HG02588 (cell line): Measurements from ENCODE around the gene NTN4.
"Not testable (repeated sequence)": the region's sequence is repeated elsewhere in the genome, so short reads cannot be mapped to it uniquely, and the experiment has no call there.

Experiments
- ATAC-seq: cut with Tn5 transposase; IDR thresholded peaks from one replicate; pipeline ENCODE4 v1.9.1; 2021; ENCODE audit warnings: mild to moderate bottlenecking, moderate library complexity; ENCODE audit not compliant: unreplicated experiment

Gene NTN4

GRCh38 chr12:95790033-95790916 lies at the start of gene NTN4:
TSS of gene NTN4 (minus strand) at chr12:95790764. CDS start at chr12:95790309, 455 bp downstream.
- ATAC-seq = peak; percentile 58

- ATAC-seq = no peak
Measured at GRCh38 chr12:95838125-95838524, 47.6 kb upstream of the NTN4 start.

GRCh38 chr12:95837240-95838038 lies 46.9 kb upstream of the NTN4 start:
- ATAC-seq = no peak

- ATAC-seq = no peak
Measured at GRCh38 chr12:95836630-95837239, 46.2 kb upstream of the NTN4 start.

- no peak for ATAC-seq
Measured at GRCh38 chr12:95836185-95836609, 45.6 kb upstream of the NTN4 start.

- ATAC-seq = no peak
Measured at GRCh38 chr12:95834572-95834971, 44.0 kb upstream of the NTN4 start.

GRCh38 chr12:95830335-95831089 lies 39.9 kb upstream of the NTN4 start:
- no peak for ATAC-seq

GRCh38 chr12:95829395-95829794 lies 38.8 kb upstream of the NTN4 start:
- no peak for ATAC-seq

GRCh38 chr12:95820096-95820703 lies 29.6 kb upstream of the NTN4 start:
- no peak for ATAC-seq

- ATAC-seq = no peak
Measured at GRCh38 chr12:95815632-95816212, 25.2 kb upstream of the NTN4 start.

- not testable (repeated sequence) for ATAC-seq
Measured at GRCh38 chr12:95812155-95812554, 21.6 kb upstream of the NTN4 start.

GRCh38 chr12:95810411-95810810 lies 19.8 kb upstream of the NTN4 start:
- ATAC-seq = no peak

GRCh38 chr12:95809000-95809680 lies 18.6 kb upstream of the NTN4 start:
- no peak for ATAC-seq

GRCh38 chr12:95808146-95808545 lies 17.6 kb upstream of the NTN4 start:
- no peak for ATAC-seq

GRCh38 chr12:95805864-95806671 lies 15.5 kb upstream of the NTN4 start:
- ATAC-seq = no peak

- no peak for ATAC-seq
Measured at GRCh38 chr12:95804291-95804690, 13.7 kb upstream of the NTN4 start.

GRCh38 chr12:95803817-95804216 lies 13.3 kb upstream of the NTN4 start:
- ATAC-seq = no peak

- ATAC-seq = no peak
Measured at GRCh38 chr12:95802482-95803270, 12.1 kb upstream of the NTN4 start.
